ENCODE measurements around the gene MRPS15. TPM values are rescaled to one million over a fixed set of nuclear protein-coding genes. Genes with fewer than 3 reads are reported as not detected.

MRPS15 gene
- total RNA-seq, 2 experiments from 2014 or later, result 114 to 119 TPM

- no TSS peak for BruUV-seq (replicated peaks)
- TF ChIP-seq EZH2phosphoT487 (IDR thresholded peaks at IDR 0.05; ENCODE audit: borderline replicate concordance, low read depth, low read length), result no peak
- TF ChIP-seq, protein P1, sequence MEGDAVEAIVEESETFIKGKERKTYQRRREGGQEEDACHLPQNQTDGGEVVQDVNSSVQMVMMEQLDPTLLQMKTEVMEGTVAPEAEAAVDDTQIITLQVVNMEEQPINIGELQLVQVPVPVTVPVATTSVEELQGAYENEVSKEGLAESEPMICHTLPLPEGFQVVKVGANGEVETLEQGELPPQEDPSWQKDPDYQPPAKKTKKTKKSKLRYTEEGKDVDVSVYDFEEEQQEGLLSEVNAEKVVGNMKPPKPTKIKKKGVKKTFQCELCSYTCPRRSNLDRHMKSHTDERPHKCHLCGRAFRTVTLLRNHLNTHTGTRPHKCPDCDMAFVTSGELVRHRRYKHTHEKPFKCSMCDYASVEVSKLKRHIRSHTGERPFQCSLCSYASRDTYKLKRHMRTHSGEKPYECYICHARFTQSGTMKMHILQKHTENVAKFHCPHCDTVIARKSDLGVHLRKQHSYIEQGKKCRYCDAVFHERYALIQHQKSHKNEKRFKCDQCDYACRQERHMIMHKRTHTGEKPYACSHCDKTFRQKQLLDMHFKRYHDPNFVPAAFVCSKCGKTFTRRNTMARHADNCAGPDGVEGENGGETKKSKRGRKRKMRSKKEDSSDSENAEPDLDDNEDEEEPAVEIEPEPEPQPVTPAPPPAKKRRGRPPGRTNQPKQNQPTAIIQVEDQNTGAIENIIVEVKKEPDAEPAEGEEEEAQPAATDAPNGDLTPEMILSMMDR (conservative IDR thresholded peaks at IDR 0.05; ENCODE audit: low read length), result peak; percentile 98
- intact Hi-C loops (cut with micrococcal nuclease; ENCODE audit: unreplicated experiment), result loop anchor here (1.0 to 5.0 kb wide), 5 partner anchors 34 to 324 kb away; partner anchors contain the start of gene TRAPPC3
- Histone ChIP-seq H3K9me2 (ENCODE audit: insufficient read depth, low read length) (no peaks in the 10 kb centered on the region), H3K4me1 (ENCODE audit: insufficient read depth, low read length, poor library complexity, severe bottlenecking) (peaks cover 11% of the 10 kb centered on the region), H3K9me3 (ENCODE audit: low read length) (no peaks in the 10 kb centered on the region), H3K79me2 (ENCODE audit: insufficient read depth, low read depth, low read length) (no peaks in the 10 kb centered on the region), H3K4me2 (ENCODE audit: low read length) (peak overlapping the region; percentile 42), H3K27ac (ENCODE audit: low read depth, low read length, poor library complexity, severe bottlenecking) (peak overlapping the region; percentile 22), H2AFZ (ENCODE audit: low read length) (peak overlapping the region; percentile 88), H4K20me1 (ENCODE audit: insufficient read depth, low read length) (no peaks in the 10 kb centered on the region), H3K36me3 (ENCODE audit: insufficient read depth, low read length) (no peaks in the 10 kb centered on the region), H3K4me3 (ENCODE audit: low read depth, low read length, poor library complexity, severe bottlenecking) (no peak overlapping the region)
- peak; percentile 89 for DNase-seq (ENCODE audit: low spot score)
- POLR2A ChIA-PET, result no interaction called here
- CTCF ChIA-PET (ENCODE audit: unreplicated experiment), result interaction anchor here (1.4 kb wide), 1 partner anchor 23 kb away, joined by 5 read pairs; the partner anchor contains the start of gene LSM10
Observed at GRCh38 chr1:36420836-36421317, 43.3 kb downstream of the MRPS15 start.

GRCh38 chr1:36420409-36420808 lies 43.8 kb downstream of the MRPS15 start:
- no peaks in the 10 kb centered on the region for H4K20me1 ChIP-seq (ENCODE audit: insufficient read depth, low read length)
- intact Hi-C loops (cut with micrococcal nuclease; ENCODE audit: unreplicated experiment), result loop anchor here (1.0 to 5.0 kb wide), 4 partner anchors 34 to 323 kb away; partner anchors contain the start of gene TRAPPC3
- peak overlapping the region; percentile 22 for H3K27ac ChIP-seq (ENCODE audit: low read depth, low read length, poor library complexity, severe bottlenecking)
- no peaks in the 10 kb centered on the region for H3K9me3 ChIP-seq (ENCODE audit: low read length)
- H3K4me3 ChIP-seq (ENCODE audit: low read depth, low read length, poor library complexity, severe bottlenecking), result no peak overlapping the region
- no TSS peak for BruUV-seq (replicated peaks)
- CTCF ChIA-PET (ENCODE audit: unreplicated experiment), result interaction anchor here (0.7 to 1.4 kb wide), 2 partner anchors 23 to 79 kb away, joined by 3 to 5 read pairs; partner anchors contain the start of gene LSM10
- no peaks in the 10 kb centered on the region for H3K79me2 ChIP-seq (ENCODE audit: insufficient read depth, low read depth, low read length)
- H3K4me1 ChIP-seq (ENCODE audit: insufficient read depth, low read length, poor library complexity, severe bottlenecking), result peaks cover 11% of the 10 kb centered on the region
- H3K9me2 ChIP-seq (ENCODE audit: insufficient read depth, low read length), result no peaks in the 10 kb centered on the region
- no peak for TF ChIP-seq EZH2phosphoT487 (IDR thresholded peaks at IDR 0.05; ENCODE audit: borderline replicate concordance, low read depth, low read length)
- POLR2A ChIA-PET, result interaction anchor here (1.2 to 1.5 kb wide), 3 partner anchors 34 to 70 kb away, joined by 4 to 7 read pairs (median 7); no protein-coding TSS in a partner anchor
- no peak for DNase-seq (ENCODE audit: low spot score)
- no peaks in the 10 kb centered on the region for H3K36me3 ChIP-seq (ENCODE audit: insufficient read depth, low read length)
- peak overlapping the region; percentile 88 for H2AFZ ChIP-seq (ENCODE audit: low read length)
- H3K4me2 ChIP-seq (ENCODE audit: low read length), result peak overlapping the region; percentile 42

GRCh38 chr1:36419569-36419968 lies 44.6 kb downstream of the MRPS15 start:
- H3K36me3 ChIP-seq (ENCODE audit: insufficient read depth, low read length), result no peaks in the 10 kb centered on the region
- no peak overlapping the region for H2AFZ ChIP-seq (ENCODE audit: low read length)
- TF ChIP-seq EZH2phosphoT487 (IDR thresholded peaks at IDR 0.05; ENCODE audit: borderline replicate concordance, low read depth, low read length), result no peak
- TF ChIP-seq, protein P1 (conservative IDR thresholded peaks at IDR 0.05; ENCODE audit: low read length), result no peak
- ChIA-PET POLR2A (interaction anchor here (0.8 to 1.5 kb wide), 4 partner anchors 11 to 69 kb away, joined by 4 to 7 read pairs (median 6); no protein-coding TSS in a partner anchor), CTCF (ENCODE audit: unreplicated experiment) (interaction anchor here (1.4 to 1.5 kb wide), 2 partner anchors 22 to 77 kb away, joined by 3 to 5 read pairs; partner anchors contain the start of gene LSM10)
- H3K4me1 ChIP-seq (ENCODE audit: insufficient read depth, low read length, poor library complexity, severe bottlenecking), result peaks cover 11% of the 10 kb centered on the region
- H3K79me2 ChIP-seq (ENCODE audit: insufficient read depth, low read depth, low read length), result no peaks in the 10 kb centered on the region
- no peak overlapping the region for H3K4me3 ChIP-seq (ENCODE audit: low read depth, low read length, poor library complexity, severe bottlenecking)
- no peaks in the 10 kb centered on the region for H4K20me1 ChIP-seq (ENCODE audit: insufficient read depth, low read length)
- H3K27ac ChIP-seq (ENCODE audit: low read depth, low read length, poor library complexity, severe bottlenecking), result no peak overlapping the region
- BruUV-seq (replicated peaks), result no TSS peak
- no peaks in the 10 kb centered on the region for H3K9me2 ChIP-seq (ENCODE audit: insufficient read depth, low read length)
- no peak for DNase-seq (ENCODE audit: low spot score)
- no peak overlapping the region for H3K4me2 ChIP-seq (ENCODE audit: low read length)
- intact Hi-C loops (cut with micrococcal nuclease; ENCODE audit: unreplicated experiment), result no loop called here
- H3K9me3 ChIP-seq (ENCODE audit: low read length), result peaks cover 4% of the 10 kb centered on the region; the same call in 1 of the 2 replicates
